ENCODE results near the gene TMEM45B. TPM values are rescaled to one million over a fixed set of nuclear protein-coding genes. Genes with fewer than 3 reads are reported as not detected.
"Not testable (repeated sequence)": the region's sequence is repeated elsewhere in the genome, so short reads cannot be mapped to it uniquely, and the experiment has no call there.

Gene TMEM45B
- total RNA-seq, 1 experiment from 2014 or later = not detected

GRCh38 chr11:129856036-129856435, 40.4 kb downstream of the TMEM45B start:
- H4K20me1 ChIP-seq (ENCODE audit: insufficient read depth, low read depth, low read length) = no peaks in the 10 kb centered on the region
- no peaks in the 10 kb centered on the region for H3K4me1 ChIP-seq (ENCODE audit: low read length)
- H2AFZ ChIP-seq (ENCODE audit: low read length) = no peak overlapping the region
- no peak overlapping the region for H3K27ac ChIP-seq (ENCODE audit: low read length)
- H3K9ac ChIP-seq (ENCODE audit: low read length) = no peak overlapping the region
- DNase-seq = no peak
- no peaks in the 10 kb centered on the region for H3K9me3 ChIP-seq (ENCODE audit: low read length)
- H3K4me3 ChIP-seq (ENCODE audit: low read length) = no peak overlapping the region
- no peaks in the 10 kb centered on the region for H3K27me3 ChIP-seq (ENCODE audit: low read length)
- H3K4me2 ChIP-seq (ENCODE audit: low read depth, low read length, poor library complexity, severe bottlenecking) = no peak overlapping the region
- H3K79me2 ChIP-seq (ENCODE audit: low read length) = no peaks in the 10 kb centered on the region
- H3K36me3 ChIP-seq (ENCODE audit: insufficient read depth, low read length) = no peaks in the 10 kb centered on the region
- no peaks in the 10 kb centered on the region for H3K9me2 ChIP-seq (replicated peaks; ENCODE audit: insufficient read depth, low read length)

- H3K27ac ChIP-seq (ENCODE audit: low read length) = no peak overlapping the region
Measured at GRCh38 chr11:129861702-129862522, 46.3 kb downstream of the TMEM45B start.

GRCh38 chr11:129864811-129865210, 49.2 kb downstream of the TMEM45B start:
- Histone ChIP-seq H3K9ac (ENCODE audit: low read length) (no peak overlapping the region), H3K9me2 (replicated peaks; ENCODE audit: insufficient read depth, low read length) (no peaks in the 10 kb centered on the region), H3K27ac (ENCODE audit: low read length) (no peak overlapping the region), H4K20me1 (ENCODE audit: insufficient read depth, low read depth, low read length) (no peaks in the 10 kb centered on the region), H3K36me3 (ENCODE audit: insufficient read depth, low read length) (no peaks in the 10 kb centered on the region), H3K4me1 (ENCODE audit: low read length) (no peaks in the 10 kb centered on the region), H2AFZ (ENCODE audit: low read length) (no peak overlapping the region), H3K27me3 (ENCODE audit: low read length) (no peaks in the 10 kb centered on the region), H3K4me2 (ENCODE audit: low read depth, low read length, poor library complexity, severe bottlenecking) (no peak overlapping the region), H3K4me3 (ENCODE audit: low read length) (no peak overlapping the region), H3K79me2 (ENCODE audit: low read length) (no peaks in the 10 kb centered on the region), H3K9me3 (ENCODE audit: low read length) (no peaks in the 10 kb centered on the region)
- no peak for DNase-seq

More at GRCh38 chr11:129861702-129862522, 46.3 kb downstream of the TMEM45B start:
- Histone ChIP-seq H3K36me3 (ENCODE audit: insufficient read depth, low read length) (no peaks in the 10 kb centered on the region), H3K9me3 (ENCODE audit: low read length) (no peaks in the 10 kb centered on the region), H3K4me3 (ENCODE audit: low read length) (no peak overlapping the region), H3K9ac (ENCODE audit: low read length) (no peak overlapping the region), H3K79me2 (ENCODE audit: low read length) (no peaks in the 10 kb centered on the region), H3K27me3 (ENCODE audit: low read length) (no peaks in the 10 kb centered on the region), H4K20me1 (ENCODE audit: insufficient read depth, low read depth, low read length) (no peaks in the 10 kb centered on the region), H3K9me2 (replicated peaks; ENCODE audit: insufficient read depth, low read length) (no peaks in the 10 kb centered on the region), H3K4me1 (ENCODE audit: low read length) (no peaks in the 10 kb centered on the region), H2AFZ (ENCODE audit: low read length) (no peak overlapping the region), H3K4me2 (ENCODE audit: low read depth, low read length, poor library complexity, severe bottlenecking) (no peak overlapping the region)
- no peak for DNase-seq

GRCh38 chr11:129865701-129866100, 50.1 kb downstream of the TMEM45B start:
- Histone ChIP-seq H4K20me1 (ENCODE audit: insufficient read depth, low read depth, low read length) (no peaks in the 10 kb centered on the region), H3K27me3 (ENCODE audit: low read length) (no peaks in the 10 kb centered on the region), H3K4me3 (ENCODE audit: low read length) (no peak overlapping the region), H3K9ac (ENCODE audit: low read length) (no peak overlapping the region), H3K36me3 (ENCODE audit: insufficient read depth, low read length) (no peaks in the 10 kb centered on the region), H3K9me2 (replicated peaks; ENCODE audit: insufficient read depth, low read length) (no peaks in the 10 kb centered on the region), H3K9me3 (ENCODE audit: low read length) (no peaks in the 10 kb centered on the region), H2AFZ (ENCODE audit: low read length) (no peak overlapping the region), H3K4me2 (ENCODE audit: low read depth, low read length, poor library complexity, severe bottlenecking) (no peak overlapping the region), H3K79me2 (ENCODE audit: low read length) (no peaks in the 10 kb centered on the region), H3K4me1 (ENCODE audit: low read length) (no peaks in the 10 kb centered on the region), H3K27ac (ENCODE audit: low read length) (no peak overlapping the region)
- DNase-seq = no peak

- Histone ChIP-seq H3K79me2 (ENCODE audit: low read length) (no peaks in the 10 kb centered on the region), H3K27ac (ENCODE audit: low read length) (no peak overlapping the region), H3K4me1 (ENCODE audit: low read length) (no peaks in the 10 kb centered on the region), H3K9me2 (replicated peaks; ENCODE audit: insufficient read depth, low read length) (no peaks in the 10 kb centered on the region), H3K9me3 (ENCODE audit: low read length) (no peaks in the 10 kb centered on the region), H3K27me3 (ENCODE audit: low read length) (no peaks in the 10 kb centered on the region), H3K36me3 (ENCODE audit: insufficient read depth, low read length) (no peaks in the 10 kb centered on the region), H4K20me1 (ENCODE audit: insufficient read depth, low read depth, low read length) (no peaks in the 10 kb centered on the region), H2AFZ (ENCODE audit: low read length) (no peak overlapping the region), H3K4me3 (ENCODE audit: low read length) (no peak overlapping the region), H3K9ac (ENCODE audit: low read length) (no peak overlapping the region), H3K4me2 (ENCODE audit: low read depth, low read length, poor library complexity, severe bottlenecking) (no peak overlapping the region)
- DNase-seq = no peak
Measured at GRCh38 chr11:129866311-129866710, 50.7 kb downstream of the TMEM45B start.

- H3K27ac ChIP-seq (ENCODE audit: low read length); H4K20me1 ChIP-seq (ENCODE audit: insufficient read depth, low read depth, low read length); H3K4me3 ChIP-seq (ENCODE audit: low read length); H3K36me3 ChIP-seq (ENCODE audit: insufficient read depth, low read length); H3K4me1 ChIP-seq (ENCODE audit: low read length); DNase-seq; H3K9ac ChIP-seq (ENCODE audit: low read length); H3K4me2 ChIP-seq (ENCODE audit: low read depth, low read length, poor library complexity, severe bottlenecking); H2AFZ ChIP-seq (ENCODE audit: low read length); H3K9me2 ChIP-seq (replicated peaks; ENCODE audit: insufficient read depth, low read length); H3K79me2 ChIP-seq (ENCODE audit: low read length); H3K9me3 ChIP-seq (ENCODE audit: low read length); H3K27me3 ChIP-seq (ENCODE audit: low read length): not testable (repeated sequence)
Measured at GRCh38 chr11:129868626-129869025, 53.0 kb downstream of the TMEM45B start.

- Histone ChIP-seq H3K79me2 (ENCODE audit: low read length) (no peaks in the 10 kb centered on the region), H3K4me1 (ENCODE audit: low read length) (no peaks in the 10 kb centered on the region), H3K27ac (ENCODE audit: low read length) (no peak overlapping the region), H3K9me2 (replicated peaks; ENCODE audit: insufficient read depth, low read length) (no peaks in the 10 kb centered on the region), H2AFZ (ENCODE audit: low read length) (no peak overlapping the region), H3K36me3 (ENCODE audit: insufficient read depth, low read length) (no peaks in the 10 kb centered on the region), H4K20me1 (ENCODE audit: insufficient read depth, low read depth, low read length) (no peaks in the 10 kb centered on the region), H3K9ac (ENCODE audit: low read length) (no peak overlapping the region), H3K27me3 (ENCODE audit: low read length) (no peaks in the 10 kb centered on the region), H3K4me3 (ENCODE audit: low read length) (no peak overlapping the region), H3K9me3 (ENCODE audit: low read length) (no peaks in the 10 kb centered on the region), H3K4me2 (ENCODE audit: low read depth, low read length, poor library complexity, severe bottlenecking) (no peak overlapping the region)
- DNase-seq = no peak
Measured at GRCh38 chr11:129871914-129872313, 56.3 kb downstream of the TMEM45B start.

GRCh38 chr11:129880311-129880710, 64.7 kb downstream of the TMEM45B start:
- no peak overlapping the region for H3K4me3 ChIP-seq (ENCODE audit: low read length)
- no peaks in the 10 kb centered on the region for H4K20me1 ChIP-seq (ENCODE audit: insufficient read depth, low read depth, low read length)
- no peaks in the 10 kb centered on the region for H3K9me3 ChIP-seq (ENCODE audit: low read length)
- H3K27ac ChIP-seq (ENCODE audit: low read length) = no peak overlapping the region
- no peaks in the 10 kb centered on the region for H3K27me3 ChIP-seq (ENCODE audit: low read length)
- no peaks in the 10 kb centered on the region for H3K9me2 ChIP-seq (replicated peaks; ENCODE audit: insufficient read depth, low read length)
- no peak for DNase-seq
- no peak overlapping the region for H2AFZ ChIP-seq (ENCODE audit: low read length)
- H3K36me3 ChIP-seq (ENCODE audit: insufficient read depth, low read length) = peaks cover 6% of the 10 kb centered on the region; the same call in 1 of the 2 replicates
- no peak overlapping the region for H3K4me2 ChIP-seq (ENCODE audit: low read depth, low read length, poor library complexity, severe bottlenecking)
- no peaks in the 10 kb centered on the region for H3K79me2 ChIP-seq (ENCODE audit: low read length)
- no peaks in the 10 kb centered on the region for H3K4me1 ChIP-seq (ENCODE audit: low read length)
- no peak overlapping the region for H3K9ac ChIP-seq (ENCODE audit: low read length)

Measured in Karpas-422 (cell line).